ENCODE measurements around the gene CTTN.

DNA sequence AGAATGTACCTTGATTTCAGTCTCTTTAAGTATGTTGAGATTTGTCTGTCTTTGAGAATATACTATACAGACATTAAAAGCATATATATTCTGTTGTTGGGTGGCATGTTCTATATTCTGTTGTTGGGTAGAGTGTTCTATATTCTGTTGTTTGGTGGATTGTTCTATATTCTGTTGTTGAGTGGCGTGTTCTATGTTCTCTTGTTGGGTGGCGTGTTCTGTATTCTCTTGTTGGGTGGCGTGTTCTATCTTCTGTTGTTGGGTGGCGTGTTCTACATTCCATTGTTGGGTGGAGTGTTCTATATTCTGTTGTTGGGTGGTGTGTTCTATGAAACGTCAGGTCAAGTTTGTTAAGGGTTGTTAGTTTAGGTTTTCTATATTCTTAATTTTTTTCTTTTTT lies 27.1 kb upstream of the CTTN start:
- no peak for TF ChIP-seq CTCF (IDR thresholded peaks at IDR 0.05; ENCODE audit: low read length)
- no peak for TF ChIP-seq EZH2 (IDR thresholded peaks at IDR 0.05; ENCODE audit: borderline replicate concordance, low read length)

Measured in OCI-LY1 (cell line).